ENCODE measurements around the gene RUNX2. TPM values are rescaled to one million over a fixed set of nuclear protein-coding genes. Genes with fewer than 3 reads are reported as not detected.

Gene RUNX2
- total and polyA plus RNA-seq, 12 donors, result 0.20 to 3.0 (median 1.6) TPM

DNA sequence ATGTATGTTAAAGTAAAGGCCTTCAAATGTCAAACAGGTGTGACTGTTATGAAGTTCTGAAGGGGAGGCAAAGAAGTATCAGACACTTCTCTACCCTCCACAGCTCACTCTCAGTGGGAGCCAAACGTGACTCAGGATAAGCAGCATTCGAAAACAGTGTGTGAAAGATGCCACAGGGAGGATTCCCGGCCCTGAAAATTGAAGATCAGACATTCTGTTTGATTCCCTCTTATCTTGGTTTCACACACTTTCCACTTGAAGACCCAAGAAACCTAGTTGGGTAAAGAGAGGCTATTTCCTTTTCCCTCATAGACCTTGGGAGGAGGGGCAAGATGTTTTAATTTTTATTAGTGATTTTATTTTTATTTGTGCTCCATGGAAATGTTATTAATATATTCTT lies 213.8 kb downstream of the RUNX2 start:
- intact Hi-C loops (cut with DNase I), result loop anchor here in 1 of 10 donors (10.0 kb wide), 1 partner anchor 117 kb away; no protein-coding TSS in a partner anchor
- ATAC-seq (no peak), DNase-seq (no peak)
- TF ChIP-seq, protein P1, sequence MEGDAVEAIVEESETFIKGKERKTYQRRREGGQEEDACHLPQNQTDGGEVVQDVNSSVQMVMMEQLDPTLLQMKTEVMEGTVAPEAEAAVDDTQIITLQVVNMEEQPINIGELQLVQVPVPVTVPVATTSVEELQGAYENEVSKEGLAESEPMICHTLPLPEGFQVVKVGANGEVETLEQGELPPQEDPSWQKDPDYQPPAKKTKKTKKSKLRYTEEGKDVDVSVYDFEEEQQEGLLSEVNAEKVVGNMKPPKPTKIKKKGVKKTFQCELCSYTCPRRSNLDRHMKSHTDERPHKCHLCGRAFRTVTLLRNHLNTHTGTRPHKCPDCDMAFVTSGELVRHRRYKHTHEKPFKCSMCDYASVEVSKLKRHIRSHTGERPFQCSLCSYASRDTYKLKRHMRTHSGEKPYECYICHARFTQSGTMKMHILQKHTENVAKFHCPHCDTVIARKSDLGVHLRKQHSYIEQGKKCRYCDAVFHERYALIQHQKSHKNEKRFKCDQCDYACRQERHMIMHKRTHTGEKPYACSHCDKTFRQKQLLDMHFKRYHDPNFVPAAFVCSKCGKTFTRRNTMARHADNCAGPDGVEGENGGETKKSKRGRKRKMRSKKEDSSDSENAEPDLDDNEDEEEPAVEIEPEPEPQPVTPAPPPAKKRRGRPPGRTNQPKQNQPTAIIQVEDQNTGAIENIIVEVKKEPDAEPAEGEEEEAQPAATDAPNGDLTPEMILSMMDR (IDR thresholded peaks at IDR 0.05), result no peak
- Histone ChIP-seq H3K4me3 (no peak overlapping the region), H3K4me1 (peaks cover 0 to 31% (median 13%) of the 10 kb centered on the region in 9 donors), H3K27ac (no peak overlapping the region), H3K9me3 (no peaks in the 10 kb centered on the region), H3K27me3 (no peaks in the 10 kb centered on the region), H3K36me3 (peaks cover 0 to 5% (median 0%) of the 10 kb centered on the region in 9 donors)
- WGBS, 2 donors, result 57 to 66% methylated on average over 3 of the region's 3 CpGs

DNA sequence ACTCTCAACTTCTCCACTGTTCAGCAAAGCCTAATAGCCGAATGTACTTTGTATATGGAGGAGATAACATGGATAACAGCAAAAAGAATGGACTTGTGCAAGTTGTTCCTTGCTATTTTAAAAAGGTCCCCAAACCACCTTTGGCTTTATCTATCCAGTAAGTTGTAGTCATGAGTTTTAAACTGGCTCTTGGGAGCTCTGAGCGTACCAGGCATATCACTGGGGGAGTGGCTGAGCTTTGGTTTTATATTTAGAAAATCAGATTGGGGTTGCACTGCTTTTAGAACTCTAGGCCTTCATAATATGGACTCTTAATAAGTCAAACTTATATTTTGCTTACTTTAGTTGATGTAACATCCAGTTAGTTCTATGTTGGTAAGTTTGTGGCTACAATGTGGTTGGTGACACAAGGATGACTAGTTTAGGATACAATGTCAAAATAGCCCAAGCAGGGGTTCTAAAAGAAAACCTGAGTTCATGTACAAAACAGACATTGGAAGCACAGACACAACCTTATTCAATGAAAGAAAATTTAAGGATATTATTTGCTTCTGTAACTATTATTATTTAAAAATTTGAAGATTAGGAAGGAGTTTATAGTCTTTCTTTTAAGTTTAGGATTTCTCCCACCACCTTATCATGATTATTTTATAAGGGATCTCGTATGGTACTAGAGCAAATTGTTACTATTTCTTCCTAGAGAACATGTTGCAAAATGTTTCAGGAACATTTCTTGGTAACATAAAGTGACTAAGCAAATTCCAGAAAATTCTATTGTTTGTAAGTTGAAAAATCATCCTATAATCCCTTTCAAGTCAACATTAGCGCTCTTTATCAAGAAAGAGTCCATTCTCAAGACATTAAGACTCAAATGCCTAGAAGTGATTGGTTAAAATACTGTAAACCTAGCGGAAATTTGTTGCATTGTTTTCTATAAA lies 215.4 kb downstream of the RUNX2 start:
- ATAC-seq (peak in 6 of 8 donors; percentile 54 to 84 (median 74)), DNase-seq (no peak)
- no peaks in the 10 kb centered on the region for H3K27me3 ChIP-seq
- H3K27ac ChIP-seq, result peak overlapping the region in 2 of 10 donors; percentile 1 to 47
- intact Hi-C loops (cut with DNase I), result loop anchor here in 1 of 10 donors (10.0 kb wide), 1 partner anchor 119 kb away; no protein-coding TSS in a partner anchor
- peaks cover 0 to 31% (median 13%) of the 10 kb centered on the region in 9 donors for H3K4me1 ChIP-seq
- 58 to 68% methylated on average over 5 of the region's 5 CpGs for WGBS, 2 donors
- H3K4me3 ChIP-seq, result no peak overlapping the region
- TF ChIP-seq, protein P1 (IDR thresholded peaks at IDR 0.05), result no peak
- peaks cover 0 to 12% (median 0%) of the 10 kb centered on the region in 9 donors for H3K36me3 ChIP-seq
- no peaks in the 10 kb centered on the region for H3K9me3 ChIP-seq

DNA sequence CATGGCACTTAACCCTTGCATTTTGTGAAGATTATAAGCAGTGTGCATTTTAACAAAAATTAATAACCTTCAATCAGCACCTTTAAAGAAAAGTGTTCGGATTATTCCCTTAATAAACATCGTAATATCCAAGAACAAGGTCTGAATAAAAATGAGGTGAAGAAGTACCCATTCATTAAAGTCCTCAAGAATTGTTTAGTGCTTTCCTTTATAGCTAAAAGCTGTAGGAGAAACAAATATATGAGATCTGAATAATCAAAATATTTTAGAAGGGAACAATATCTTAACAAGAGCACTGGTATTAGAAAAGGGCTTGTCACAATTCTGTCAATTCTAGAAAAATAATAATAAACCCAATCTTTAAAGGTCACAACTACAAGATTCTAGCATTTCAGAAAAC lies 217.3 kb downstream of the RUNX2 start:
- Histone ChIP-seq H3K27me3 (no peaks in the 10 kb centered on the region), H3K4me1 (peaks cover 0 to 24% (median 13%) of the 10 kb centered on the region in 9 donors), H3K4me3 (no peak overlapping the region), H3K27ac (no peak overlapping the region), H3K9me3 (no peaks in the 10 kb centered on the region), H3K36me3 (peaks cover 0 to 12% (median 0%) of the 10 kb centered on the region in 9 donors)
- 97 to 98% methylated on average over 2 of the region's 2 CpGs for WGBS, 2 donors
- DNase-seq (no peak), ATAC-seq (no peak)
- TF ChIP-seq, protein P1 (IDR thresholded peaks at IDR 0.05), result no peak
- intact Hi-C loops (cut with DNase I), result loop anchor here in 1 of 10 donors (10.0 kb wide), 1 partner anchor 121 kb away; no protein-coding TSS in a partner anchor

DNA sequence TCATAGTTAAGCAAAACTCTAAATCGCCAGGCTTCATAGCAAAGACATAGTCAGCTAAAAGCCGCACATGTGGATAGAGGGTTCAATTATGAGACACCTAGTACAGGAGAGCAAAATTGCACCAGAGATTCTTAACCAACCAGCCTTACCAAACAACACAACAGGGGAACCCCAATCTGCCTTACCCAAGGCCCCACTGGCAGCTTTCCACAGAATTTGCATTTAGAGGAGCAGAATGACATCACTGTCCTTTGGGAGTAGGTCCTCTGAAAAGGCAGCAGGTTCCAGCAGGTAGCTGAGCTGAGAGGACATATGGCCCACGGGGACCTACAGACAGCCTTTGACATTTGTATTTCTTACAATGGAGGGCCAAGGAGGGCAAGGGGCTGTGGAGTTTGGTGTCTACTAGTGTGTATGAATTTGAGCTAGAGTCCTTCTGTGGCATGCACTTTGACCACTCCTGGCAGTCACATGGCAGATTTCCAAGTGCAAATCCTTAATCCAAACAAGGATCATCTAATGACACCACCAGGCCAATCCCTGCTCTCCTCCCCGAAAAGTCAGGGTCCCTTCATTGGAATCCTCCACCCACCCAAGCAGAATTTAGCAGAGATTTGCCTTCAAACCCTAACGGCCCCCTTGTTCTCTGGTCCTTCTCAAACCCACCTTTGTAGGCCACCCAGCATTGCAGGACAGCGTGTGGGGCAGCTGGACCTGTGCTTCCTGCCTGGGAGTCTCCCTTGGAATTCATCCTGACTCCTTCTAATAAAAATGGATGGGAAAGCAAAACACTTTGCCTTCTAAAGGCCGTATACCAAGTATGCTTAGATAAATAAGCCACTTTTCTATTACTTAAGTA lies 220.8 kb downstream of the RUNX2 start:
- H3K4me3 ChIP-seq, result no peak overlapping the region
- TF ChIP-seq, protein P1 (IDR thresholded peaks at IDR 0.05), result no peak
- intact Hi-C loops (cut with DNase I), result loop anchor here in 1 of 10 donors (10.0 kb wide), 1 partner anchor 124 kb away; no protein-coding TSS in a partner anchor
- peaks cover 0 to 12% (median 0%) of the 10 kb centered on the region in 9 donors for H3K36me3 ChIP-seq
- H3K27me3 ChIP-seq, result no peaks in the 10 kb centered on the region
- H3K4me1 ChIP-seq, result peaks cover 0 to under 1% (median 0%) of the 10 kb centered on the region in 9 donors
- H3K9me3 ChIP-seq, result no peaks in the 10 kb centered on the region
- no peak for ATAC-seq
- H3K27ac ChIP-seq, result no peak overlapping the region
- WGBS, 2 donors, result 85 to 90% methylated on average over 7 of the region's 7 CpGs
- DNase-seq, result no peak
